ENCODE data around the gene TSEN34. TPM values are rescaled to one million over a fixed set of nuclear protein-coding genes. Genes with fewer than 3 reads are reported as not detected.
"Not testable (repeated sequence)": the region's sequence is repeated elsewhere in the genome, so short reads cannot be mapped to it uniquely, and the experiment has no call there.

The TSEN34 gene
- total RNA-seq, 4 donors from 2014 or later: 49.4 to 103 (median 86.8) TPM

DNA sequence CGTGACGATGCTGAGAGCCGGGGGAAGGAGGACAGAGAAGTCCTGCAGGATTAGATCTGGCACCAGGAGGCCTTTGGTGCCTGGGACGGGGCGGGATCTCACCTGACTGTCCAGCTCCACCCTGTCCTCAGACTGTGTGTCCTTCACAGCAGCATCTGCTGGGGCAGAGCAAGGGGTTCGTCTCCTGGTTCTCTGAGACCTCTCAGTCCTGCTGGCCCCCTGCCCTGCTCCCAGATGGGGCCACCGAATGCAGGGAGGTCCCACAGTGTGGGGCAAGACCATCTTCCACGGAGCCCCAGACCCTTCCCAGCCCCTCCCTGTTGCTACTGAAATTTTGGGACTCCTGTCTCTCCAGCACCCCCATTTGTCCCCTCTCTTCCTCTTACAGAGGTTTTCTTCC lies 27.2 kb downstream of the TSEN34 start:
- H3K9me3 ChIP-seq: no peaks in the 10 kb centered on the region
- H3K27me3 ChIP-seq: peaks cover 0 to 30% (median 0%) of the 10 kb centered on the region in 4 donors
- H3K27ac ChIP-seq (replicated peaks in 1 of 4): no peak overlapping the region
- intact Hi-C loops (cut with DNase I): no loop called here
- no peaks in the 10 kb centered on the region for H3K4me1 ChIP-seq
- H3K36me3 ChIP-seq: peaks cover 0 to 23% (median 0%) of the 10 kb centered on the region in 4 donors
- 55% methylated on average over 4 of the region's 8 CpGs for WGBS
- no peak overlapping the region for H3K4me3 ChIP-seq
- no peak for DNase-seq (ENCODE audit: extremely low spot score)
- no peak for TF ChIP-seq POLR2AphosphoS5 (IDR thresholded peaks at IDR 0.05)
- no peak for TF ChIP-seq EP300 (IDR thresholded peaks at IDR 0.05)
- no peak for TF ChIP-seq CTCF (IDR thresholded peaks at IDR 0.05)
- TF ChIP-seq POLR2A (IDR thresholded peaks at IDR 0.05; ENCODE audit: low read depth): no peak

- 84% methylated on average over 22 of the region's 27 CpGs for WGBS
- DNase-seq (ENCODE audit: extremely low spot score): no peak
- Histone ChIP-seq H3K4me1 (no peaks in the 10 kb centered on the region), H3K4me3 (no peak overlapping the region), H3K27ac (replicated peaks in 1 of 4) (no peak overlapping the region), H3K27me3 (peaks cover 0 to 39% (median 0%) of the 10 kb centered on the region in 4 donors), H3K36me3 (peaks cover 0 to 23% (median 0%) of the 10 kb centered on the region in 4 donors), H3K9me3 (no peaks in the 10 kb centered on the region)
- intact Hi-C loops (cut with DNase I): no loop called here
- TF ChIP-seq EP300 (IDR thresholded peaks at IDR 0.05): no peak
- TF ChIP-seq POLR2AphosphoS5 (IDR thresholded peaks at IDR 0.05): no peak
- no peak for TF ChIP-seq POLR2A (IDR thresholded peaks at IDR 0.05; ENCODE audit: low read depth)
- TF ChIP-seq CTCF (IDR thresholded peaks at IDR 0.05): no peak
Observed at GRCh38 chr19:54218960-54219661, 28.0 kb downstream of the TSEN34 start.

GRCh38 chr19:54219702-54220101 lies 28.6 kb downstream of the TSEN34 start:
- H3K4me3 ChIP-seq; intact Hi-C loops (cut with DNase I); H3K27ac ChIP-seq (replicated peaks in 1 of 4); H3K4me1 ChIP-seq; H3K9me3 ChIP-seq; DNase-seq (ENCODE audit: extremely low spot score): not testable (repeated sequence)
- 90% methylated on average over 2 of the region's 5 CpGs for WGBS
- H3K36me3 ChIP-seq: peaks cover 0 to 23% (median 0%) of the 10 kb centered on the region in 4 donors
- peaks cover 0 to 39% (median 0%) of the 10 kb centered on the region in 4 donors for H3K27me3 ChIP-seq

DNA sequence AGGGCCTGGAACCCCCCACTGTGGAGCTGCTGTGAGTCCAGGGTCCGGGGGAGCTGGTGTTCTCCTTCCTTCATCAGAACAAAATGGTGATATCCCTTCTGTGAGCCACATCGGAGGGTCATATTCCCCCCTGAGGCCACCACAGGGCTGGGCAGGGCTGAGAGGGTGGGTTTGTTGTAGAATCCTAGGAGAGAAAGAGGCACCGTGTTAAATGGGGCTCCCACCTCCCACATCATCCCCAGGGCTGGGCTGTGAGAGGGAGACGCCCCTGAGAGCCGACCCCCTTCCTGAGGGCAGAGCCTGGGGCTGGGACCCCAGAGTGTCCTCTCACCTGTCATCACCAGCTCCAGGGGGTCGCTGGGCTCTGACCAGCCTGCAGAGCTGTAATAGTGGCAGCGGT lies 30.8 kb downstream of the TSEN34 start:
- not testable (repeated sequence) for H3K9me3 ChIP-seq; DNase-seq (ENCODE audit: extremely low spot score); H3K4me1 ChIP-seq; H3K27ac ChIP-seq (replicated peaks in 1 of 4)
- Histone ChIP-seq H3K36me3 (peaks cover 0 to 19% (median 0%) of the 10 kb centered on the region in 4 donors), H3K27me3 (peaks cover 0 to 39% (median 0%) of the 10 kb centered on the region in 4 donors), H3K4me3 (peak overlapping the region in 2 of 4 donors; percentile 8 to 45)
- intact Hi-C loops (cut with DNase I): loop anchor here (2.0 kb wide), 1 partner anchor 23 kb away; no protein-coding TSS in a partner anchor
- WGBS: 73% methylated on average over 3 of the region's 7 CpGs

- DNase-seq (ENCODE audit: extremely low spot score): not testable (repeated sequence)
- intact Hi-C loops (cut with DNase I): loop anchor here (2.0 kb wide), 1 partner anchor 22 kb away; no protein-coding TSS in a partner anchor
Observed at GRCh38 chr19:54222474-54223276, 31.6 kb downstream of the TSEN34 start, which contains the start of gene LILRB3. TSS of gene LILRB3 (minus strand) at chr19:54223007. CDS start at chr19:54222976, 31 bp downstream.

GRCh38 chr19:54223277-54223936 lies 32.3 kb downstream of the TSEN34 start:
- DNase-seq (ENCODE audit: extremely low spot score); H3K4me1 ChIP-seq; H3K27ac ChIP-seq (replicated peaks in 1 of 4); H3K4me3 ChIP-seq; H3K9me3 ChIP-seq: not testable (repeated sequence)
- intact Hi-C loops (cut with DNase I): loop anchor here (2.0 kb wide), 1 partner anchor 21 kb away; no protein-coding TSS in a partner anchor
- Histone ChIP-seq H3K27me3 (peaks cover 0 to 50% (median 0%) of the 10 kb centered on the region in 4 donors), H3K36me3 (peaks cover 0 to 13% (median 0%) of the 10 kb centered on the region in 4 donors)
- WGBS: 43% methylated on average over 12 of the region's 14 CpGs

More at GRCh38 chr19:54222474-54223276, 31.6 kb downstream of the TSEN34 start, which contains the start of gene LILRB3:
- Histone ChIP-seq H3K4me3 (peak within 1 kb of the TSS in 3 of 4 donors; percentile 8 to 45 (median 25)), H3K36me3 (peaks cover 0 to 18% (median 0%) of the 10 kb centered on the region in 4 donors), H3K27ac (replicated peaks in 1 of 4) (peak within 1 kb of the TSS in 1 of 4 donors; percentile 54), H3K27me3 (peaks cover 0 to 46% (median 0%) of the 10 kb centered on the region in 4 donors)
- H3K9me3 ChIP-seq, H3K4me1 ChIP-seq: not testable (repeated sequence)
- 68% methylated on average over 14 of the region's 16 CpGs for WGBS
- TF ChIP-seq POLR2AphosphoS5 (IDR thresholded peaks at IDR 0.05): peak in 1 of 2 donors; percentile 39

DNA sequence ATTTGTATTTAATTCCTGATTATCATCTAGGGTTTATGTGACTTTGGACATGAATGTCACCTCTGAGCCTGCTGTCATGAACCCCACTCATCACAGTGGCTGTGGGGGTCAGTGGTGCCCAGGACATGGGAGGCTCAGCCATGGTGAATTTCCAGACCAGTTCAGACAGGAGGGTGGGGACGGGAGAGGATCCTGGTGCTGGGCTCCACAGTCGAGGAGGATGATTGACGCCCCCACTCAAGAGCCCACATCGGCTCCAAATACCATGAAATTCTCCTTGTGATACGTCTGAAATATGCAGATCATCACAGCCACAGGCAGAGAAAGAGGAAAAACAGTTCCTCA lies 32.8 kb downstream of the TSEN34 start:
- intact Hi-C loops (cut with DNase I): loop anchor here (2.0 kb wide), 1 partner anchor 21 kb away; no protein-coding TSS in a partner anchor
- WGBS: 47% methylated on average over 5 of the region's 5 CpGs
- H3K27me3 ChIP-seq: peaks cover 0 to 50% (median 0%) of the 10 kb centered on the region in 4 donors
- H3K9me3 ChIP-seq; DNase-seq (ENCODE audit: extremely low spot score); H3K4me3 ChIP-seq; H3K27ac ChIP-seq (replicated peaks in 1 of 4); H3K36me3 ChIP-seq; H3K4me1 ChIP-seq: not testable (repeated sequence)

GRCh38 chr19:54224619-54225018 lies 33.5 kb downstream of the TSEN34 start:
- H3K27ac ChIP-seq (replicated peaks in 1 of 4); H3K4me1 ChIP-seq; H3K9me3 ChIP-seq; H3K4me3 ChIP-seq; DNase-seq (ENCODE audit: extremely low spot score); H3K36me3 ChIP-seq; intact Hi-C loops (cut with DNase I): not testable (repeated sequence)
- WGBS: 78% methylated on average over 9 of the region's 10 CpGs
- H3K27me3 ChIP-seq: peaks cover 0 to 47% (median 0%) of the 10 kb centered on the region in 4 donors
